PC-9 (cell line): ENCODE measurements around the gene CDC20B. TPM values are rescaled to one million over a fixed set of nuclear protein-coding genes. Genes with fewer than 3 reads are reported as not detected.

Experiments
- BruUV-seq: library from RNA; stranded (reverse); fragments of 400-500 nt; replicated peaks from 2 replicates; lab custom pipeline; 2021; lab: Mats Ljungman, UMichigan
- CTCF ChIA-PET: fragments of 300-600 bp; sonication (Branson Sonifier 250); formaldehyde crosslinking; loops from one replicate; lab custom pipeline; 2022; ENCODE audit warnings: antibody characterized with exemption; lab: Charles Lee
- POLR2A ChIA-PET: fragments of 300-600 bp; sonication (Branson Sonifier 250); formaldehyde crosslinking; loops from one replicate; lab custom pipeline; 2022; ENCODE audit warnings: antibody characterized with exemption; ENCODE audit not compliant: unreplicated experiment; lab: Charles Lee
- DNase-seq, 2 experiments: peaks; one replicate each; pipeline versions ENCODE4 v3.0.0 to v3.0.0-alpha.2; 2015 to 2022; ENCODE audit warnings: mixed read lengths in 1 of 2
- H2AFZ ChIP-seq: fragments of 200-600 bp; sonication (generic); 2 replicates; pipeline ENCODE4 v1.8.1; 2017; ENCODE audit warnings: antibody characterized with exemption
- H3F3A ChIP-seq: fragments of 200-600 bp; sonication (generic); 2 replicates; pipeline ENCODE4 v1.8.1; 2017; ENCODE audit warnings: antibody characterized with exemption, mild to moderate bottlenecking, low read depth; ENCODE audit not compliant: insufficient read depth
- H3K27ac ChIP-seq: fragments of 200-600 bp; sonication (generic); 2 replicates; pipeline ENCODE4 v1.6.1; 2016; ENCODE audit warnings: mixed run types
- H3K27me3 ChIP-seq: fragments of 200-600 bp; sonication (generic); 2 replicates; pipeline ENCODE4 v1.6.1; 2016; ENCODE audit warnings: low read depth, mixed run types; ENCODE audit not compliant: insufficient read depth
- H3K36me3 ChIP-seq: fragments of 200-600 bp; sonication (generic); 2 replicates; pipeline ENCODE4 v1.6.1; 2016; ENCODE audit warnings: low read depth, mixed run types
- H3K4me1 ChIP-seq: fragments of 200-600 bp; sonication (generic); replicated peaks from 2 replicates; pipeline ENCODE4 v1.6.1; 2016; ENCODE audit warnings: mixed run types; ENCODE audit not compliant: insufficient read depth
- H3K4me2 ChIP-seq: fragments of 200-600 bp; sonication (generic); 2 replicates; pipeline ENCODE4 v1.6.1; 2017; ENCODE audit warnings: mixed run types
- H3K4me3 ChIP-seq: fragments of 200-600 bp; sonication (generic); 2 replicates; pipeline ENCODE4 v1.6.1; 2016; ENCODE audit warnings: mixed run types
- H3K79me2 ChIP-seq: fragments of 200-600 bp; sonication (generic); 2 replicates; pipeline ENCODE4 v1.6.1; 2017; ENCODE audit warnings: low read depth, mixed run types
- H3K9me2 ChIP-seq: fragments of 200-600 bp; sonication (generic); 2 replicates; pipeline ENCODE4 v1.8.1; 2017; ENCODE audit warnings: mild to moderate bottlenecking; ENCODE audit not compliant: insufficient read depth
- H3K9me3 ChIP-seq: fragments of 200-600 bp; sonication (generic); 2 replicates; pipeline ENCODE4 v1.8.1; 2016; ENCODE audit warnings: low read depth; ENCODE audit not compliant: insufficient read depth
- H4K20me1 ChIP-seq: fragments of 200-600 bp; sonication (generic); 2 replicates; pipeline ENCODE4 v1.8.1; 2017; ENCODE audit not compliant: insufficient read depth
- CTCF ChIP-seq: fragments of 200-600 bp; sonication (generic); conservative IDR thresholded peaks from 2 replicates; pipeline ENCODE4 v1.6.1; 2017; ENCODE audit warnings: mixed run types, antibody characterized with exemption, mild to moderate bottlenecking, moderate library complexity
- EZH2 ChIP-seq: fragments of 200-600 bp; sonication (generic); IDR thresholded peaks from 2 replicates; pipeline ENCODE4 v1.8.0; 2017; ENCODE audit warnings: antibody characterized with exemption, low read depth
- intact Hi-C: fragments of 100-400 bp; cut with micrococcal nuclease; formaldehyde crosslinking; loops from one replicate; pipeline ENCODE4 v1.10.0; 2022; ENCODE audit not compliant: unreplicated experiment
- total RNA-seq: library from RNA; stranded (reverse); gene quantifications from 2 replicates; pipeline ENCODE4 v1.2.3, GENCODE V29; 2021

Gene CDC20B
- total RNA-seq, 1 experiment from 2014 or later, result not detected

DNA sequence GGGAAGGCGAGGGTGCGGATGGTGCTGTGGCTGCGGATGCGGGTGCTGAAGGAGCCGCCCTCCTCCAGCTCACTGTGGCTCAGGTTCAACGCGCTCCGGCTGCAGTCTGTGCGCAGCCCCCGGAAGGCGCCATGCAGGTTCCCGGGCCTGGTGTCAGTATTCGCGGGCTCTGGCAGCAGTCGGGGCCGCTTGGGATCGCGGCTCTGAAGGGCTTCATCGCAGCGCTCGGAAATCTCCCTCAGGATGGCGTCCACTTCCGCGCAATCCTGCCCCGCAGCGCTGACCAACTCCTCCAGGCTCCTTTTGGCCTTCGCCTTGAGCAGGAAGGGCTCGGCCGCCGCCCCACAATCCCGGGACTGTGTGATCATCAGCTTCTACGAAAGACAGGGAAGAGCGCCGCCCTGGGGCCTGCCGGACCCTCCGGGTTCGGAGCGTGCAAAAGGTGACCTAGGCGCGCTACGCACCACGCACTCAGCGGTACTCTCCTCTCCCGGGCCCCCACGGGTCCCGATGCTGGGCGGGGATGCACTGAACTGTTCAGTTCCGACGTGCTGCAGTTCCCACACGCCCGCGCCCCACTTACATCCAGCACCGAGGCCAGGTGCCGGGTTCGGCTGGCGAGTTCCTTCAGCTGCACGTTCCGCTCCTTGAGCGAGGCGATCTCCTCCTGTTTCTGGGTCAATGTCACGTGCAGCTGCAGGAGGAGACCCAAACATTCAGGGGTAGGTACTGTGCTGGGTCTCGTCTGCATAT lies 47.6 kb upstream of the CDC20B start:
- POLR2A ChIA-PET, result no interaction called here
- H3K36me3 ChIP-seq, result no peaks in the 10 kb centered on the region
- no peaks in the 10 kb centered on the region for H3K9me3 ChIP-seq
- H2AFZ ChIP-seq, result no peak overlapping the region
- peaks cover 4% of the 10 kb centered on the region; the same call in 1 of the 2 replicates for H3F3A ChIP-seq
- H3K27ac ChIP-seq, result no peak overlapping the region
- H4K20me1 ChIP-seq, result no peaks in the 10 kb centered on the region
- no peaks in the 10 kb centered on the region for H3K79me2 ChIP-seq
- no peak for DNase-seq
- no TSS peak for BruUV-seq
- no peaks in the 10 kb centered on the region for H3K27me3 ChIP-seq
- H3K4me2 ChIP-seq, result no peak overlapping the region
- no peak overlapping the region for H3K4me3 ChIP-seq
- CTCF ChIA-PET, result no interaction called here
- peaks cover 26% of the 10 kb centered on the region for H3K4me1 ChIP-seq
- H3K9me2 ChIP-seq, result no peaks in the 10 kb centered on the region
- intact Hi-C loops, result no loop called here
- TF ChIP-seq CTCF (no peak), EZH2 (no peak)

- Histone ChIP-seq H3K27me3 (no peaks in the 10 kb centered on the region), H3K4me1 (peaks cover 26% of the 10 kb centered on the region), H3K9me3 (no peaks in the 10 kb centered on the region), H3K36me3 (no peaks in the 10 kb centered on the region), H3K9me2 (no peaks in the 10 kb centered on the region), H3K79me2 (no peaks in the 10 kb centered on the region), H2AFZ (no peak overlapping the region), H3K4me3 (no peak overlapping the region), H3K4me2 (peak overlapping the region; percentile 83), H3F3A (peaks cover 4% of the 10 kb centered on the region; the same call in 1 of the 2 replicates), H4K20me1 (no peaks in the 10 kb centered on the region), H3K27ac (no peak overlapping the region)
- no peak for DNase-seq
- no peak for TF ChIP-seq EZH2
- no peak for TF ChIP-seq CTCF
- POLR2A ChIA-PET, result no interaction called here
- no TSS peak for BruUV-seq
- intact Hi-C loops, result no loop called here
- CTCF ChIA-PET, result no interaction called here
Observed at GRCh38 chr5:55219770-55220169, 46.8 kb upstream of the CDC20B start.

- peak overlapping the region; percentile 83 for H3K4me2 ChIP-seq
- POLR2A ChIA-PET, result interaction anchor here (0.6 kb wide), 1 partner anchor 15 kb away, joined by 10 read pairs; no protein-coding TSS in a partner anchor
Observed at GRCh38 chr5:55218967-55219366, 46.0 kb upstream of the CDC20B start.

More at GRCh38 chr5:55218967-55219366, 46.0 kb upstream of the CDC20B start:
- no TSS peak for BruUV-seq
- H2AFZ ChIP-seq, result no peak overlapping the region
- no peaks in the 10 kb centered on the region for H3K9me3 ChIP-seq
- H3K27me3 ChIP-seq, result no peaks in the 10 kb centered on the region
- peak; percentile 82 to 94 for DNase-seq
- H3K27ac ChIP-seq, result peak overlapping the region; percentile 52
- peaks cover 26% of the 10 kb centered on the region for H3K4me1 ChIP-seq
- no peaks in the 10 kb centered on the region for H3K36me3 ChIP-seq
- CTCF ChIA-PET, result interaction anchor here (0.6 to 0.7 kb wide), 2 partner anchors 43 to 88 kb away, joined by 4 to 5 read pairs; no protein-coding TSS in a partner anchor
- no peaks in the 10 kb centered on the region for H3K9me2 ChIP-seq
- H4K20me1 ChIP-seq, result no peaks in the 10 kb centered on the region
- H3F3A ChIP-seq, result peaks cover 4% of the 10 kb centered on the region; the same call in 1 of the 2 replicates
- intact Hi-C loops, result no loop called here
- H3K79me2 ChIP-seq, result no peaks in the 10 kb centered on the region
- peak overlapping the region; percentile 41; the same call in 1 of the 2 replicates for H3K4me3 ChIP-seq
- no peak for TF ChIP-seq EZH2
- TF ChIP-seq CTCF, result no peak
